HG03432 (cell line): ENCODE data around the gene IGSF9.
A peak's percentile ranks its signal among the peaks of the same experiment; 100 is the strongest.

Source experiments
- ATAC-seq: cut with Tn5 transposase; IDR thresholded peaks from one replicate; pipeline ENCODE4 v1.9.1; 2021; ENCODE audit warnings: mild to moderate bottlenecking, moderate library complexity; ENCODE audit not compliant: unreplicated experiment

Gene IGSF9

DNA sequence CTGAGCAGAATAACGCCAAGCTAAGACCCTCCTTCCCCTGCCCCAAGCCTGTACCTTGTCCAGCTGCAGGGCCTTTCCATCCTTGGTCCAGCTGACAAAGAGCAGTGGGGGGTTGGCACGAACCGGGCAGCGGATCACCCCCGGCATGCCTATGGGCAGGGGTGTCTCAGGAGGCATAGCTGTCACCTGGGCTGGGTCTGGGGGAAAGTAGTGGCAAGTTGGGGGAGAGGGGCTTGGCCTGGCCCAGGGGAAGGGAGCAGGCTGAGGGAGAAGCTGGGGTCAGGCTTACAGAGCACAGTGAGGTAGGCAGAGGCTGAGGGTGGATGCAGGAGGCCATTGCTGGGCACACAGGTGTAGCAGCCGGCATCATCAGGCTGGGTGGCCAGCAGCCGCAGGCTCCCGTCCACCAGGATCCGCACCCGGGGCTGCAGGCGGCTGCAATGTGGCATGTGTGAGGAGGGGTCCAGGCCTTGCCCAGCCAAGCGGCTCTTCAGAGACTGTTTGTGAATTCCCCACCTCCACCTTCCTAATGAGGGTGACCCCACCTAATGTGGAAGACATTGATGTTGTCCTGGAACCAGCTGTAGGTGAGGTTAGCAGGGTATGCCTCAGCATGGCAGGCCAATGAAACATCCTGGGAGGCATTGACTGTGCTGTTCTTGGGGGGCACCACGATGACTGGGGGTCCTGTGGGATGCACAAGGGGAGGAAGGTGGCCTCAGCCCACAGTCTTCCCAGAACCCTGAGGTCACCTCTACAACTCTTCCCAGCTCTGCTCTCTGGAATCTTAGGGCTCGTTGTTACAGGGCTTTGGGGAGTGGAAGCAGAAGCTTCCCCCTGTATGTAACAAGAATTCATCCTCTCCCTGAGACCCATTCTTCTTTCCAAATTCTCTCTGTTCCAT, 11.0 kb downstream of the IGSF9 start:
- no peak for ATAC-seq

GRCh38 chr1:159933347-159933746, 12.1 kb downstream of the IGSF9 start:
- no peak for ATAC-seq

DNA sequence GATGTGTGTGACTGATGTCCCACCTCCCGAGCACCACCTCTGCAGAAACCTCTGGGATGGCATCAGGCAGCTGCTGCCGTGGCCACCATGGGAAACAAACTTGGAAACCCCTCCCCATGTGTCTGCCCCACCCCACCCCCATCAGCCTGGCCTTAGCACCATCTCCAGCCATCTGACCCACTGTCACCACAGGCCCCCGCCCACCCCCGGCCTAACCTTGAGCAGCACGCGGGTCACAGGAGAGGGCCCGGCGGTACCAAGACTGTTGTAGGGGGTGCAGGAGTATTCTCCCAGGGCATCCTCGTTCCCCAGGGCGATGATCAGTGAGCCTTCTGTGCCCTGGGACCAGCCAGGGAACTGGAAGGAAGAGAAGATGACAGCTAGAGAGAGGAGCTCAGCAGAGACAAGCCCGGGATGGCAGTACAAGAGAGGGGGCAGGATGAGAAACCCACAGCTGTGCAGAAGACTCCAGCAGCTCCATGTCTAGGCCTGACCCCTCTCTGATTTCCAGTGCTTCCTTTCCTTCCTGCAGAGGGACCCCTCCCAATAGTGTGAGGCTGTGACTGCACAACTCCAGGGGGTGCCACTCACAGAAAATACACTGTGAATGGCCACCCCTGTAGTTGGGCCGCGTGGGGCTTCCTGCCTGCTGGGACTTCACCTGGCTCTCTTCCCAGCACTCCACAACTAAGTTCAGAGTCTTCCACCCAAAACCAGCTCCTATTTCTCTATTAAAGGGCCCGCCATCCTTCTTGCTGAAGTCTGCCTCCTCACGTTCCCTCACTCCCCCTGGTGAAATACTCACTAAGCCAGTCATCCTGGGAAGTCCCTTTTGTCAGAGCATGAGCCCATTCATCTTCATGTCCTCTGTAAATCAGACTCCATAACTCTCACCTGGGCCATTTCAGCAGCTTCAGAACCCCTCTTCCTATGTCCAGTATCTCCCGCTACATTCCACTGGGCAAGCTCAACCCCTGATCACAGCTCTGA, 12.8 kb downstream of the IGSF9 start:
- no peak for ATAC-seq

DNA sequence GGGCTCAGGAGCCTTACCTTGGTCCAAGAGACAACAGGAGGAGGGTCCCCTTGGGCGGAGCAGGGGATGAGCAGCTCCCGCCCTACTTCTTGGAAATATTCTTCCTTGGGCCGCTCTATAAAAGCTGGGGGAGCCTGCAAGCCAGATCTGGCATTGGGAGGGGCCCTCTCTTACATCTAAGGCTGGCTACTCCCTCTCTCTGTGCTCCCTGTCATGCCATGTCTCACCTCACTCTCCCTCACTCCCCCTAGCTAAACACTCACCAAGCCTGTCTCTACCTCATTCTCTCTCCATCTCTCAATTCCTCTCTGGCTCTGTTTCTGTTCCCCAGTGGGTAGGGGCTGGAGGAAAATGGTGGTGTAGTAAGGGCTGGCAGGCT, 13.6 kb downstream of the IGSF9 start:
- ATAC-seq = no peak

- ATAC-seq = no peak
These were observed 14.2 kb downstream of the IGSF9 start for GRCh38 chr1:159931101-159931794.

GRCh38 chr1:159930634-159931033, 14.8 kb downstream of the IGSF9 start:
- ATAC-seq = no peak

DNA sequence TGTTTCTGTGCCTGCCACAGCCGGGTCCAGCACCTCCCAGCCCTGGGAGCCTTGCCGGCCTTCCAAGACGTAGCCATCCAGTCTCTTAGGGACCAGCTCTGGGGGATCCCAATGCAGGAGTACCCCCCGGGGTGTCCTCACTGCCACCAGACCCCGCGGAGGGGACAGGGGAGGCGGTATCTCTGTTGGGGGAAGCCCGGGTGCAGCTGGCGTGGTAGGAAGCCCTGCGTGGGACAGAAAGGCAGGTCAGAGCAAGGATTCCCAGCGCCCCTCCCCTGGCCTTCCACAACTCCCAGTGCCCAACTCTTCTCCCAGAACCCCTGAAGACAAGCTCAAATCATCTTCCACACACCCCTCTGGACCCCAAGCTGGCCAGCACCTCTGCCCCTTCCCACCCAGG, 15.2 kb downstream of the IGSF9 start:
- ATAC-seq = no peak

GRCh38 chr1:159929155-159930051, 16.0 kb downstream of the IGSF9 start:
- no peak for ATAC-seq

DNA sequence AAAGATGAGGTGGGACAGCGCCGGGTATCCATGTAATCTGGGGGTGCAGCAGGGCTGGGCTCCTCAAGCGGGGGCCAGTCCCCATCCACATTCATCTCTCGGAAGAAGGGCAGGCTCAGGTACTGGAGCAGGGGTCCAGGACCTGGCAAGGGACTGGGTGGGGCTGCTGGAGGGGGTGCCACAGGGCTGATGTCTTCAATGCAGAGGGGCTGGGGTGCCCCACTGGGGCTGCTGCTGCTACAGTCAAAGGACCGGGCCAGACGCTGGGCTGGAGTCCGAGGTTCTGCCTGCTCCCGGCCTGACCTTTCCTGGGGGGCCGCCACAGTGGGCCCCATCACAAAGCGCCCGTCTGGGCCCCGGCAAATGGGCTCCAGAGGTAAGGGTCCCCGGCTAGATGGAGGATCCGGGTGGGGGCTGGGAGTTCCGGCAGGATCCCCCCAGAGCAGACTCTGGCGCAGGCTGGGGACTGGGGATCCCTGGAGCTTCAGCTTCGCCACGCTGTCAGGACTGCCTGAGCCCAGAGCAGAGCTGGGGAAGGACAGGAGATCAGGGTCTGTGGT, 16.8 kb downstream of the IGSF9 start:
- ATAC-seq = no peak

GRCh38 chr1:159927849-159928431, 17.5 kb downstream of the IGSF9 start:
- ATAC-seq = no peak

GRCh38 chr1:159927211-159927848, 18.1 kb downstream of the IGSF9 start:
- ATAC-seq = no peak

DNA sequence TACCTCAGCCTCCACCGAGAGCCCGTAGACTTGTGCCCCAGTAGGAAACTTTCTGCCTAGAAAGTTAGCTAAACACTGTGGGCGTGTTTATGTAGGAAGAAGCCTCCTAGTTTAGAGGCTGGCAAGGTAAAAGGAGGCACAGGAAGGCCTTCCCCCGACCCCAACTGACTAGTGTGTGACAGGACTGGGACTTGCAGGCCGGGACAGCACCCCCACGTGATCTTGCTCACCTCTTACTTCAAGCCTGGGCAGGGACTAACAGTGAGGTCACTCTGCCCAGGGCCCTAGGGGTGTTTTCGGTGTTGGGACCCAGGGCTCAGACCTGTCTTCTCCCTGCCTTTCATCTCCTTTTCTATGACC, 19.7 kb downstream of the IGSF9 start:
- peak; percentile 1 for ATAC-seq

DNA sequence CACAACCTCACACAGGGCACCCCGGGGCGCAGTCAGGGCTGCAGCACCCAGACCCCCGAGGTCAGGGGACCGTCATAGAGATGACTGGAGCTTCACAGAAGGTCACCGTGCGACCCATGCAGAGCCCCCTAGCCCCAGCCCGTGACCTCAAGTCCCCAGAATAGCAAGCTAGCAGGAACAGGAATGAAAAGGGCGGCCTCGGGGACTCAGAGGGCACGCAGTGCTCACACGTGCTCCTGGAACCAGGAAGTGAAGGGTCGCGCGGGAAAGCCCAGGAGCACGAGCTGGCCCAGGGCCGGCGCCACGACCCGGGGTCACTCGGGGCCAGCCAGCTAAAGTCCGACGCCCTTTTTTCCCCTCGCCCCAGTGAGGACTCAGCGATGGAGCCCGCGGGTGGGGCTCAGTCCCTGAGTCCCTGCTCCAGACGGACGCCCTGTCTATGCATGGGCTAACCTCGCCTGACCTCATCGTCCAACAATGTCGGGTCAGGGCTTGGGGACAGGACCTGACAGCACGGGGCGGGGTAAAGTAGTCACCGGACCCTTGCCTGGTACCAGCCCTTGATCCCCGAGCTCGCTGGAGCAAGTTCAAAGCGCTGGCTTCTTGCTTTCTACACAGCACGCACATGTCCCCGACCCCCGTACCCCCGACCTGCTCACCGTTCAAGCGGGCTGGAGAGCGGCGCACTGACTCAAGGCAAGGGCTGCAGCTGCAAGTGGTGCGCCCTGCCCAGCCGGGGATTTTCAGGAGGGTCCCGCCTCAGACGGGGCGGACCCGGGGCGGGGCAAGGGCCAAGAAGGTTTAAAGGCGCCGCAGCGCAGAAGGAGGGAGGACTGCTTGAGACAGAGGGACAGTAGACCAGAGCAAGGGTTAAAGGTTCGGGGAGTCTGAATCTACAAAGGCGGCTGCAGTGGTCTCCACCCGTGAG, 20.4 kb downstream of the IGSF9 start, which contains the start of gene TAGLN2:
Gene TAGLN2 (minus strand): TSS at position 717 of the 928 bp plus-strand sequence. CDS start 4,998 bp downstream, outside the sequence.
- peak; percentile 71 for ATAC-seq

- ATAC-seq = peak; percentile 19
These were observed 21.2 kb downstream of the IGSF9 start for GRCh38 chr1:159924025-159924790.

GRCh38 chr1:159923203-159924024, 22.0 kb downstream of the IGSF9 start:
- peak; percentile 35 for ATAC-seq
